Right atrium auricular region (tissue), 2 donors: ENCODE data around the gene RAP2B. TPM values are rescaled to one million over a fixed set of nuclear protein-coding genes. Genes with fewer than 3 reads are reported as not detected.

Source experiments
- DNase-seq: peaks from one replicate; pipeline ENCODE4 v3.0.0-alpha.2; 2019; ENCODE audit warnings: low spot score
- H3K27ac ChIP-seq, 2 donors: fragments of 200-600 bp; sonication (generic); 1 replicate in 1 of 2; 2 replicates in 1 of 2; pipeline ENCODE4 v1.5.1; 2016 to 2019
- H3K27me3 ChIP-seq, 2 donors: fragments of 200-600 bp; sonication (generic); one replicate each; pipeline versions ENCODE4 v1.5.1 to v1.6.0; 2017 to 2019
- H3K36me3 ChIP-seq: fragments of 200-600 bp; sonication (generic); one replicate; pipeline ENCODE4 v1.5.1; 2016
- H3K4me1 ChIP-seq, 2 donors: fragments of 200-600 bp; sonication (generic); one replicate each; pipeline versions ENCODE4 v1.5.1 to v1.6.0; 2017 to 2019
- H3K4me3 ChIP-seq, 2 donors: fragments of 200-600 bp; sonication (generic); 1 replicate in 1 of 2; 2 replicates in 1 of 2; pipeline ENCODE4 v1.5.1; 2017 to 2019; ENCODE audit warnings: mild to moderate bottlenecking in 1 of 2, moderate library complexity in 1 of 2
- H3K9me3 ChIP-seq, 2 donors: fragments of 200-600 bp; sonication (generic); one replicate each; pipeline ENCODE4 v1.5.1; 2019
- CTCF ChIP-seq, 2 donors: fragments of 200-600 bp; sonication (generic); IDR thresholded peaks; one replicate each; pipeline ENCODE4 v1.5.1; 2019; ENCODE audit warnings: antibody characterized with exemption in 2 of 2
- total RNA-seq, 2 donors: library from RNA; depleted of rRNA; stranded (reverse); fragments of >200 nt; gene quantifications; one replicate each; pipeline ENCODE4 v1.1.0, GENCODE V29; 2016

RAP2B gene
- total RNA-seq, 2 donors from 2014 or later, result 3.3 to 4.9 TPM

GRCh38 chr3:153162513-153163392 is 727 bp downstream of the RAP2B start:
- no peaks in the 10 kb centered on the region for H3K36me3 ChIP-seq
- no peak for TF ChIP-seq CTCF (IDR thresholded peaks at IDR 0.05)
- H3K27me3 ChIP-seq, result no peaks in the 10 kb centered on the region
- H3K9me3 ChIP-seq, result no peaks in the 10 kb centered on the region
- peaks cover 0 to 23% of the 10 kb centered on the region in 2 donors for H3K4me1 ChIP-seq
- H3K4me3 ChIP-seq, result peak overlapping the region; percentile 64 to 65
- peak; percentile 63 for DNase-seq
- peak overlapping the region; percentile 82 to 88 for H3K27ac ChIP-seq

GRCh38 chr3:153163393-153163724 is 1.3 kb downstream of the RAP2B start:
- H3K27me3 ChIP-seq, result no peaks in the 10 kb centered on the region
- peaks cover 0 to 23% of the 10 kb centered on the region in 2 donors for H3K4me1 ChIP-seq
- TF ChIP-seq CTCF (IDR thresholded peaks at IDR 0.05), result no peak
- H3K27ac ChIP-seq, result peak overlapping the region; percentile 82 to 88
- no peaks in the 10 kb centered on the region for H3K36me3 ChIP-seq
- no peaks in the 10 kb centered on the region for H3K9me3 ChIP-seq
- H3K4me3 ChIP-seq, result peak overlapping the region; percentile 64 to 65
- no peak for DNase-seq

- H3K4me3 ChIP-seq, result peak overlapping the region; percentile 64 to 65
- peaks cover 0 to 23% of the 10 kb centered on the region in 2 donors for H3K4me1 ChIP-seq
- TF ChIP-seq CTCF (IDR thresholded peaks at IDR 0.05), result no peak
- peak overlapping the region; percentile 82 to 88 for H3K27ac ChIP-seq
- H3K27me3 ChIP-seq, result no peaks in the 10 kb centered on the region
- no peak for DNase-seq
- no peaks in the 10 kb centered on the region for H3K9me3 ChIP-seq
- H3K36me3 ChIP-seq, result no peaks in the 10 kb centered on the region
These were observed 1.9 kb downstream of the RAP2B start for GRCh38 chr3:153163756-153164550.

- peaks cover 0 to 19% of the 10 kb centered on the region in 2 donors for H3K4me1 ChIP-seq
- peak in 1 of 2 donors; percentile 22 for TF ChIP-seq CTCF (IDR thresholded peaks at IDR 0.05)
- no peaks in the 10 kb centered on the region for H3K27me3 ChIP-seq
- no peak for DNase-seq
- no peaks in the 10 kb centered on the region for H3K9me3 ChIP-seq
- H3K36me3 ChIP-seq, result no peaks in the 10 kb centered on the region
- no peak overlapping the region for H3K4me3 ChIP-seq
- no peak overlapping the region for H3K27ac ChIP-seq
These were observed 3.2 kb downstream of the RAP2B start for GRCh38 chr3:153165261-153165681.

- Histone ChIP-seq H3K36me3 (no peaks in the 10 kb centered on the region), H3K9me3 (no peaks in the 10 kb centered on the region), H3K27me3 (no peaks in the 10 kb centered on the region), H3K4me3 (no peak overlapping the region), H3K27ac (no peak overlapping the region), H3K4me1 (peaks cover 0 to 18% of the 10 kb centered on the region in 2 donors)
- no peak for TF ChIP-seq CTCF (IDR thresholded peaks at IDR 0.05)
- DNase-seq, result no peak
These were observed 4.2 kb downstream of the RAP2B start for GRCh38 chr3:153166206-153166605.
